Sciatic nerve (tissue), 2 donors: ENCODE results near the gene SNX5. TPM values are rescaled to one million over a fixed set of nuclear protein-coding genes. Genes with fewer than 3 reads are reported as not detected.
A peak's percentile ranks its signal among the peaks of the same experiment; 100 is the strongest.

ENCODE experiments used
- ATAC-seq: fragments of 200-7000 bp; cut with Tn5 transposase; one replicate; pipeline ENCODE4 v1.9.1; 2020; ENCODE audit warnings: mild to moderate bottlenecking, moderate library complexity
- DNase-seq: peaks from one replicate; pipeline ENCODE4 v3.0.0-alpha.2; 2020; ENCODE audit warnings: low spot score
- intact Hi-C: fragments of 100-400 bp; cut with DNase I; formaldehyde crosslinking; loops from one replicate; pipeline ENCODE4 v1.14.2; 2022
- total RNA-seq: library from RNA; stranded (reverse); fragmentation: NEBNext Ultra II Directional; extraction: Animal tissue kit (Norgen Biotek cat#: 25700); gene quantifications from one replicate; pipeline ENCODE4 v1.2.1, GENCODE V29; 2021
- donor health status: DM: no; HTN: no; CAD: no.
- donor health status: DM: no; HTN: no; CAD: no.

Gene SNX5
- total RNA-seq, 1 donor from 2014 or later, result 85.3 TPM

DNA sequence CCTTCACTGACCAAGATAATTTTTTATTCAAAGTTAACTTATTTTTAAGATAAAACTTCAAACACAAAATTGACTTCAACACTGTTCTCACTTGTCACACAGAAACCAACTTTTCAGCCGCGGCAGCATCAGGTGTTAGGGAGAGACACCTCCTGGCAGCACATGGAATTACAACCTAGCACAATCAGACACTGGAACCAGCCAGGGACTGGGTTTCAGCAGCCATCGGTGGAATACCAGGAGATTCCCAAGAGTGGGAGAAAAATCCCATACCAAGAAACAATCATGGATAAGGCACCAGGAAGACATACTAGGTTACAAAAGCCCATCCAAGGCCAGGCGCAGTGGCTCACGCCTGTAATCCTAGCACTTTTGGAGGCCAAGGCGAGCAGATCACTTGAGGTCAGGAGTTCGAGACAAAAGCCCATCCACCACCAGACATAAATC lies 70.0 kb downstream of the SNX5 start:
- DNase-seq, result peak; percentile 87
- intact Hi-C loops, result loop anchor here (10.0 kb wide), 1 partner anchor 214 kb away; the partner anchor contains the start of gene RRBP1
- ATAC-seq, result peak; percentile 71

DNA sequence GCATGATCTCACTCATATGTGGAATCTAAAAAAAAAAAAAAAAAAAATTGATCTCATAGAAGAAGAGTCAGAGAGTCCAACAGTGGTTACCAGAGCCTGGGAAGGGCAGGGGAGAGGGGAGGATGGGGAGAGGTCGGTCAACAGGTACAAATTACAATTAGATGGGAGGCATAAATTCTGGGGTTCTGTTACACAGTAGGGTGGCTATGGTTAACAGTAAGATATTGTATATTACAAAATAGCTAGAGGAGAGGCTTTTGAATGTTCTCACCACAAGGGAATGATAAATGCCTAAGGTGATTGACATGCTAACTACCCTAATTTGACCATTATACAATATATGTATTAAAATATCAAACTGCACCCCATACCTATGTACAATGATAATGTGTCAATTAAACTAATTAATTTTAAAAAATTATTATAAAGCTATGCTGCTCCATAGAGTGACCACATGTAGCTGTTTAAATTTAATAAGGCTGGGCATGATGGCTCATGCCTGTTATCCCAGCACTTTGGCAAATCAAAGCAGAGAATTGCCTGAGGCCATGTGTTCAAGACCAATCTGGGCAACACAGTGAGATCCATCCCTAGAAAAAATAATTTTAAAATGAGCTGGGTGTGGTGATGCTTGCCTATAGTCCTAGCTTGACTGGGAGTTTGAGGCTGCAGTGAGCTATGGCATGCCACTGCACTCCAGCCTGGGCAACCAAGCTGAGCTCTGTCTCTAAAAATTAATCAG lies 70.9 kb downstream of the SNX5 start:
- ATAC-seq (no peak), DNase-seq (no peak)
- intact Hi-C loops, result loop anchor here (10.0 kb wide), 1 partner anchor 213 kb away; the partner anchor contains the start of gene RRBP1

DNA sequence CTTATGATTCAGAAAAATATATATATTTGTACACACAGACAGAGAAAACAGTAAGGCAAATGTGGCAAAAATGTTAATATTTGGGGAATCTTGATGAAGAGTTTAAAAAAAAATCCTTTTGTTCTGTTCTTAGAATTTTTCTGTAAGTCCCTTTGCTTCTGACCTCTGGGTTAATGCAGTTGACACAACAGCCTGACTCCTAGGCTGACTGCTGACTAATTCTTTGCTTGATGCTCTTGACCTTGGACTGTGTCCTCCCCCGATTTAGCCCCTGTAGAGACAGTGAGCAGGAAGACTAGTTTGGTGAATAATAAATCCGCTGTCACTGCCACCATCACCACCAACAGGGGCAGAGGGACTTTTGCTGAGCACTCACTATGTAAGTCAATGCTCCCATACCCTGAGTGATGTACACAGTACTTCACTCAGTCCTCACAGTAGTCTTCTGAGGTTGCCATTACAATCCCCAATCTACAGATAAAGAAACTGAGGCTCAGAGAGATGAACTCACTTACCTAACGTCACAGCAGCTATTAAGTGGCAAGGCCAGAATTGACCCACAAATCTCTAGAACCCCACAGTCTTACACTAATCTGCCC lies 71.7 kb downstream of the SNX5 start:
- intact Hi-C loops, result loop anchor here (10.0 kb wide), 1 partner anchor 212 kb away; the partner anchor contains the start of gene RRBP1
- no peak for ATAC-seq
- DNase-seq, result no peak

DNA sequence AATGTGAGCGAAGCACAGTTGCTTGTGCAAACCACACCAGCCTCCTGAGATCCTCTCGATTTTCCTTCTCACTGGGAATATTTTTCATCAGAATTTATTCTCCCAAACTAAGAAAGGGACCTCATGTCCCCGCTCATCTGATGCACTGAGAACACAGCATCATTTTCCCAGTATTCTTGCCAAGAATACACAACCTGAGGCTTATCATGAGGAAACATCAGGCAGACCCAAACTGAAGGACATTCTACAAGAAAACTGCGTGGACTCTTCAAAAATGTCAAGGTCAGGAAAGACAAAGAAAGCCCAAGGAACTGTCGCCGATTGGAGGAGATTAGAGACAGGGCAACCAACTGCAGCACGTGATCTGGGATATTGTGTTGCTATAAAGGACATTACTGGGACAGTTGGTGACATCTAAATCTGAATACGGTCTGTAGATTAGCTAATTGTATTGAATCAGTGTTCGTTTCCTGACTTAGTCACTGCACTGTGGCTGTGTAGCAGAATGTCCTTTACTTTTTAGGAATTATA lies 72.3 kb downstream of the SNX5 start:
- intact Hi-C loops, result loop anchor here (10.0 kb wide), 1 partner anchor 211 kb away; the partner anchor contains the start of gene RRBP1
- DNase-seq, result no peak
- peak; percentile 46 for ATAC-seq

DNA sequence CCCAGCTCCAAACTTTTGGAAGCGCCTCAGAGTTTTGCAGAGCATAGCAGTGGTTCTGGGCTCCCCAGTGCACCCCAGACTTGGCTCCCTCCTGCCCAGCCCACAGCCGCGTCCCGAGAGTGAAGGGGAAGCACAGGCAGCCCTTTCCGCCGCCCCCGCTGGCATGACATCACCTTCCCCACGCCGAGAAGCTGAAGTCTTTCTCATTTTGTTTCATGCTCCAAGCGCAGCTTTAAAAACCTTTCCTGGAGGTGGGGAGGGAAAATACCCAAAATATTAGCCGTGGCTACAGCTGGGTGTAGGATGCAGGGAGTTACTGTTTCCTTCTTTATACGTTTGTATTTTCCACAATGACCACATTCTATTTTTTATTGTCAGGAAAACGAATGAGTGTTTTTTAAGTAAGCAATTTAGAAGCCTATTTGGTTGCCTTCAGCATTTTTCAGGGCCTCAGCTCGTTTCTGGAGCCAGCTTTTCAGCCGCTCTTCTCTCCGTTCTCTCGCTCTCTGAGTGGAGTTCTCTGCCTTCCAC lies 72.9 kb downstream of the SNX5 start:
- DNase-seq (peak; percentile 87), ATAC-seq (peak; percentile 86)
- intact Hi-C loops, result loop anchor here (10.0 kb wide), 1 partner anchor 211 kb away; the partner anchor contains the start of gene RRBP1

DNA sequence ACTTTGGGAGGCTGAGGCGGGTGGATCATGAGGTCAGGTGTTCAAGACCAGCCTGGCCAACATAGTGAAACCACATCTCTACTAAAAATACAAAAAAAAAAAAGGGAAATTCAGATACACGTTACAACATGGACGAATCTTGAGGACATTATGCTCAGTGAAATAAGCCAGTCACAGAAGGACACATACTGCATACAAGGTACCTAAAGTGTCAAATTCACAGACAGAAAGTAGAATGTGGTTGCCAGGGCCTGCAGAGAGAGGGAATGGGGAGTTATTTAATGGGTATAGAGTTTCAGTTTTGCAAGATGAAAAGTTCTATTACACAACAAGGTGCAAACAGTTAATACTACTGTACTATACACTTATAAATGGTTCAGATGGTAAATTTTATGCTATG lies 75.1 kb downstream of the SNX5 start:
- intact Hi-C loops, result loop anchor here (10.0 kb wide), 1 partner anchor 209 kb away; the partner anchor contains the start of gene RRBP1
- ATAC-seq, result no peak
- no peak for DNase-seq

DNA sequence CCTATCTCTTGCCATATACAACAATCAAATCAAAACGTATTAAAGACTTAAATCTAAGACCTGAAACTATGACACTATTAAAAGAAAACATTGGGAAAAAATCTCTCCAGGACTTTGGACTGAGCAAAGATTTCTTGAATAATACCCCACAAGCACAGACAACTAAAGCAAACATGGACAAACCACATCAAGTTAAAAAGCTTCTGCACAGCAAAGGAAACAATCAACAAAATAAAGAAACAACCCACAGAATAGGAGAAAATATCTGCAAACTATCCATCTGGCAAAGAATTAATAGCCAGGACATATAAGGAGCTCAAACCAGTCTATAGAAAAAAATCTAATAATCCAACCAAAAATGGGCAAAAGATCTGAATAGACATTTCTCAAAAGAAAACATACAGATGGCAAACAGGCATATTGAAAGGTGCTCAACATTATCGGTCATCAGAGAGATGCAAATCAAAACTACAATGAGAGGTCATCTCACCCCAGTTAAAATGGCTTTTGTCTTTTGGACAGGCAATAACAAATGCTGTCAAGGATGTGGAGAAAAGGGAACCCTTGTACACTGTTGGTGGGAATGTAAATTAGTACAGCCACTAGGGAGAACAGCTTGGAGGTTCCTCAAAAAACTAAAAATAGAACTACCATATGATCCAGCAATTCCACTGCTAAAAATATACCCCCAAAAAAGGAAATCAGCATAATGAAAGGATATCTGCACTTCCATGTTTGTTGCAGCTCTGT lies 76.2 kb downstream of the SNX5 start:
- ATAC-seq, result no peak
- no peak for DNase-seq

More for the DNA sequence above, 76.2 kb downstream of the SNX5 start:
- intact Hi-C loops, result loop anchor here (10.0 kb wide), 1 partner anchor 208 kb away; the partner anchor contains the start of gene RRBP1

Other genes starting within 250 kb of the SNX5 start
- 8.7 TPM for gene MGME1, start 224 bp upstream of the SNX5 start, total RNA-seq
- not detected for gene OVOL2, start 89.1 kb upstream of the SNX5 start, total RNA-seq
- gene KAT14, start 169.1 kb upstream of the SNX5 start, total RNA-seq, result 14.4 TPM
- 13.1 TPM for gene PET117, start 169.1 kb upstream of the SNX5 start, total RNA-seq